Stimulated activated naive B cell treated with anti-CD40 and anti-IgM and Interleukin-4, amounts not matched to agents 10 μg/mL and 1 μg/mL and 100 μg/mL, for 72 hours (primary cell): ENCODE data around the gene NUP210L.
"Not testable (repeated sequence)": the region's sequence is repeated elsewhere in the genome, so short reads cannot be mapped to it uniquely, and the experiment has no call there.

Source experiments
- ATAC-seq, 2 donors: fragments of 150-1000 bp; cut with Tn5 transposase; replicated peaks; 2 replicates each; pipeline ENCODE4 v1.10.0; 2021; ENCODE audit warnings: moderate library complexity in 1 of 2
- DNase-seq: peaks from one replicate; pipeline ENCODE4 v3.0.0; 2021
- H3K27ac Mint-ChIP-seq: one replicate; pipeline ENCODE4 v1.8.0; 2022; ENCODE audit warnings: mild to moderate bottlenecking, mixed read lengths
- H3K27me3 Mint-ChIP-seq, 2 donors: one replicate each; pipeline ENCODE4 v1.8.0; 2022; ENCODE audit warnings: mixed read lengths in 2 of 2
- H3K36me3 Mint-ChIP-seq, 2 donors: one replicate each; pipeline ENCODE4 v1.8.0; 2022; ENCODE audit warnings: mixed read lengths in 2 of 2, mild to moderate bottlenecking in 1 of 2
- H3K4me1 Mint-ChIP-seq, 2 donors: one replicate each; pipeline ENCODE4 v1.8.0; 2022; ENCODE audit warnings: mixed read lengths in 2 of 2, mild to moderate bottlenecking in 1 of 2
- H3K4me3 Mint-ChIP-seq, 2 donors: one replicate each; pipeline ENCODE4 v1.8.0; 2022; ENCODE audit warnings: mild to moderate bottlenecking in 2 of 2, mixed read lengths in 2 of 2, moderate library complexity in 1 of 2
- H3K9me3 Mint-ChIP-seq, 2 donors: one replicate each; pipeline ENCODE4 v1.8.0; 2022; ENCODE audit warnings: mixed read lengths in 2 of 2, mild to moderate bottlenecking in 1 of 2

Gene NUP210L

GRCh38 chr1:154157520-154158306 is 2.8 kb upstream of the NUP210L start:
- Mint-ChIP-seq H3K9me3 (peaks cover 0 to 1% of the 10 kb centered on the region in 2 donors), H3K4me1 (peaks cover 25 to 28% of the 10 kb centered on the region in 2 donors), H3K4me3 (peak overlapping the region; percentile 69 to 73), H3K27ac (peak overlapping the region; percentile 89), H3K27me3 (no peaks in the 10 kb centered on the region), H3K36me3 (peaks cover 67 to 68% of the 10 kb centered on the region in 2 donors)
- DNase-seq (peak; percentile 6), ATAC-seq (peak; percentile 77)

DNA sequence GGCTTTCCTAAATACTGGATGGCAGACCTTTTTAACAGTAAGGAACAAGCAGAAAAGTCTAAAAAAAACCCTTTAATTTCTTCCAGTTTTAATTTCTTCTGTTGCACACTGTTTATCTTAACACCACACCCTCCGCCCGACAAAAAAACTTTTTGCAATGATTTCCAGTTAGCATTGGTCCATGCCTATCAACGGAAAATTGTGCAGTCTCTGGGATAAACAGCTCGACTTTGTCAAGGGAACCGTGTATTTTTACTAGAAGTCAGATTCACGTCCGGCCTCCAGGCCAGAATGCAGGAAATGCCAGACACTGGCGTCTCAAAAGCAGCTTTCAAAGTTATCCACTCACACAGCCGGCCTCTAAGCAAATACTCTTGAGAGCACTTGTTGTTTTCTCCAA is 378 bp upstream of the NUP210L start:
- peaks cover 25 to 28% of the 10 kb centered on the region in 2 donors for H3K4me1 Mint-ChIP-seq
- peaks cover 46 to 51% of the 10 kb centered on the region in 2 donors for H3K36me3 Mint-ChIP-seq

DNA sequence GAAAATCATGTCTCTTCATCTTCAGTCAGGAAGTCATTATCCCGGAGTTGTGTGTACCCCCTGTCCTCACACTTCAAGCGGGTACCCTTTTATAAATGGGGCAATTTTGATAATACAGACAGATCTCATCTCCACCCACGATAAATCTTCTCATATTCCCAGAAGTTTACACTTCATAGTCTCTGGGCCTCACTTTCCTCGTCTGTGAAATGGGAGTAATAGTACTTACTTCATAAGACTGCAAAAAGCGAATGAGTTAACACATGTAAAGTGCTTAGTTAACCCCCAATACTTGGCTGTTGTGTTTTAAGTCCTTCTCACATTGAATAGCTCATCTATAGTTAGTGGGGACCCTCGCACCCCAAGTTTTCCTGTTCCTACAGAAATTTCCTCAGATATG is 820 bp downstream of the NUP210L start:
- no peaks in the 10 kb centered on the region for H3K27me3 Mint-ChIP-seq
- no peak for DNase-seq
- H3K4me1 Mint-ChIP-seq: peaks cover 22 to 24% of the 10 kb centered on the region in 2 donors
- H3K9me3 Mint-ChIP-seq: peaks cover 0 to 1% of the 10 kb centered on the region in 2 donors
- peak overlapping the region; percentile 87 for H3K27ac Mint-ChIP-seq
- no peak overlapping the region for H3K4me3 Mint-ChIP-seq
- no peak for ATAC-seq
- peaks cover 37 to 41% of the 10 kb centered on the region in 2 donors for H3K36me3 Mint-ChIP-seq

More for the DNA sequence above, 378 bp upstream of the NUP210L start:
- H3K9me3 Mint-ChIP-seq: peaks cover 0 to 1% of the 10 kb centered on the region in 2 donors
- no peaks in the 10 kb centered on the region for H3K27me3 Mint-ChIP-seq
- DNase-seq (no peak), ATAC-seq (no peak)
- no peak overlapping the region for H3K27ac Mint-ChIP-seq
- no peak overlapping the region for H3K4me3 Mint-ChIP-seq

GRCh38 chr1:154151311-154151710 is 3.6 kb downstream of the NUP210L start:
- ATAC-seq (no peak), DNase-seq (no peak)
- Mint-ChIP-seq H3K4me1 (peaks cover 6 to 12% of the 10 kb centered on the region in 2 donors), H3K36me3 (peaks cover 14 to 18% of the 10 kb centered on the region in 2 donors), H3K4me3 (no peak overlapping the region), H3K27ac (no peak overlapping the region), H3K9me3 (no peaks in the 10 kb centered on the region), H3K27me3 (no peaks in the 10 kb centered on the region)

GRCh38 chr1:154148807-154149206 is 6.1 kb downstream of the NUP210L start:
- no peak overlapping the region for H3K27ac Mint-ChIP-seq
- H3K4me3 Mint-ChIP-seq: no peak overlapping the region
- H3K27me3 Mint-ChIP-seq: no peaks in the 10 kb centered on the region
- peaks cover 4 to 12% of the 10 kb centered on the region in 2 donors for H3K4me1 Mint-ChIP-seq
- ATAC-seq (peak; percentile 93 to 96), DNase-seq (no peak)
- H3K36me3 Mint-ChIP-seq: peaks cover 3 to 7% of the 10 kb centered on the region in 2 donors
- H3K9me3 Mint-ChIP-seq: no peaks in the 10 kb centered on the region

- not testable (repeated sequence) for H3K27me3 Mint-ChIP-seq, DNase-seq, ATAC-seq, H3K27ac Mint-ChIP-seq, H3K9me3 Mint-ChIP-seq, H3K36me3 Mint-ChIP-seq, H3K4me3 Mint-ChIP-seq
- H3K4me1 Mint-ChIP-seq: peaks cover 4 to 12% of the 10 kb centered on the region in 2 donors
Observed at GRCh38 chr1:154147505-154147904, 7.4 kb downstream of the NUP210L start.

- no peak overlapping the region for H3K4me3 Mint-ChIP-seq
- no peaks in the 10 kb centered on the region for H3K27me3 Mint-ChIP-seq
- DNase-seq (no peak), ATAC-seq (no peak)
- H3K27ac Mint-ChIP-seq: no peak overlapping the region
- H3K36me3 Mint-ChIP-seq: no peaks in the 10 kb centered on the region
- no peaks in the 10 kb centered on the region for H3K9me3 Mint-ChIP-seq
- H3K4me1 Mint-ChIP-seq: peaks cover 4 to 12% of the 10 kb centered on the region in 2 donors
Observed at GRCh38 chr1:154145986-154146385, 8.9 kb downstream of the NUP210L start.

- Mint-ChIP-seq H3K4me3 (no peak overlapping the region), H3K9me3 (no peaks in the 10 kb centered on the region), H3K27me3 (no peaks in the 10 kb centered on the region), H3K36me3 (no peaks in the 10 kb centered on the region), H3K4me1 (no peaks in the 10 kb centered on the region), H3K27ac (no peak overlapping the region)
- DNase-seq: no peak
- ATAC-seq: no peak
Observed at GRCh38 chr1:154142358-154142757, 12.5 kb downstream of the NUP210L start.

- Mint-ChIP-seq H3K27ac (no peak overlapping the region), H3K27me3 (no peaks in the 10 kb centered on the region), H3K9me3 (no peaks in the 10 kb centered on the region), H3K36me3 (no peaks in the 10 kb centered on the region), H3K4me3 (no peak overlapping the region), H3K4me1 (no peaks in the 10 kb centered on the region)
- ATAC-seq (no peak), DNase-seq (no peak)
Observed at GRCh38 chr1:154141240-154141639, 13.6 kb downstream of the NUP210L start.

GRCh38 chr1:154137888-154138287 is 17.0 kb downstream of the NUP210L start:
- Mint-ChIP-seq H3K9me3 (no peaks in the 10 kb centered on the region), H3K36me3 (no peaks in the 10 kb centered on the region), H3K4me3 (no peak overlapping the region), H3K4me1 (no peaks in the 10 kb centered on the region), H3K27ac (no peak overlapping the region), H3K27me3 (no peaks in the 10 kb centered on the region)
- ATAC-seq: no peak
- no peak for DNase-seq

DNA sequence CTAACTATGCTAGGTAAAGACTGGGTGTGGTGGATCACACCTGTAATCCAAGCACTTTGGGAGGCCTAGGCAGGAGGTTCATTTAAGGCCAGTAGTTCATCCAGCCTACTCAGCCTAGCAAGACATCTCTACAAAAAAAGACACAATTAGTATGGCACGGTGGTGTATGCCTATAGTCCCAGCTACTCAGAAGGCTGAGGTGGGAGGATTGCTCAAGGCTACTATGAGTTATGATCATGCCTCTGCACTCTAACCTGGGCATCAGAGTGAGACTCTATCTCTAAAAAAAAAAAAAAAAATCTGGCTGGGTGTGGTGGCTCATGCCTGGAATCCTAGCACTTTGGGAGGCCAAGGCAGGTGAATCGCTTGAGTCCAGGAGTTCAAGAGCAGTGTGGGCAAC is 21.6 kb downstream of the NUP210L start:
- Mint-ChIP-seq H3K9me3 (no peaks in the 10 kb centered on the region), H3K36me3 (no peaks in the 10 kb centered on the region), H3K27me3 (no peaks in the 10 kb centered on the region), H3K27ac (no peak overlapping the region), H3K4me3 (no peak overlapping the region), H3K4me1 (peaks cover 5 to 8% of the 10 kb centered on the region in 2 donors)
- DNase-seq: no peak
- ATAC-seq: no peak

DNA sequence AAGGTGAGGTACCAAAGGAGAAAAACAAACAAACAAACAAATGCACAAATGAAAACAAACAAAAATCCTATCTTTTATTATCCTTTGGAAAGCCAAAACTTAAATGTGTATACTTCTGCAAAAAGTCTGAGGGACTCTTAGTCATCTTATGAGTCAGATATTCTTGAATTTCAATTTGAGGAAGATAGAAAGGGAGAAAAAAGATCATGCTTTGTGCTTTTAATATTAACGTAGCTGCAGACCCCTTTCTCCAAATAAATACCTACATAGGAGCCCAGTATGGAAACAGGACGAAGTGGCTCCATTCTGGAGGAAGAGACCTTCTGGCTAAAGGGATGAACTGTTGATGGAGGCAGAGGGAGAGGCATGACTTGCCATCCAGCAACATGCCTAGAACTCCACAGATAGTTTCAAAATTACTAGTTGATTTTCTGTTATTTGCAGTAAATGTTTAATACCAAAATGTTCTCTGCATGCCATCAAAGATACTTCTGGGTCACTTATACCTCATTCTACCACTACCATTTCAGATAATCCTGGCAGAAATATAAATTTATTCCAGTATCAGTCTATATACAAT is 25.4 kb downstream of the NUP210L start:
- Mint-ChIP-seq H3K36me3 (peaks cover 0 to 4% of the 10 kb centered on the region in 2 donors), H3K4me1 (peaks cover 7 to 8% of the 10 kb centered on the region in 2 donors), H3K27ac (no peak overlapping the region), H3K4me3 (no peak overlapping the region), H3K27me3 (no peaks in the 10 kb centered on the region), H3K9me3 (peaks cover 2 to 4% of the 10 kb centered on the region in 2 donors)
- DNase-seq: no peak
- peak in 1 of 2 donors; percentile 50 for ATAC-seq

DNA sequence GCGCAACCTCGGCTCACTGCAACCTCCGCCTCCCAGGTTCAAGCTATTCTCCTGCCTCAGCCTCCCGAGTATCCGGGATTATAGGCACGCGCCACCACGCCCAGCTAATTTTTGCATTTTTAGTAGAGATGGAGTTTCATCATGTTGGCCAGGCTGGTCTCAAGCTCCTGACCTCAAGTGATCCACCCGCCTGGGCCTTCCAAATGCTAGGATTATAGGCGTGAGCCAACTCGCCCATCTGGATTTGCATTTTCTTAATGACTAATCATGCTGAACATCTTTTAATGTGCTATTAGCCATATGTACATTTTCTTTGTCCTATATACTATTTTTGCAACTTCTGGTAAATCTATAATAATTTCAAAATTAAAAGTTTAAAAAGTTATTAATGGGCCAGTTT is 31.7 kb downstream of the NUP210L start:
- H3K36me3 Mint-ChIP-seq, H3K27ac Mint-ChIP-seq, H3K4me3 Mint-ChIP-seq, H3K27me3 Mint-ChIP-seq, H3K4me1 Mint-ChIP-seq, H3K9me3 Mint-ChIP-seq, ATAC-seq, DNase-seq: not testable (repeated sequence)

- Mint-ChIP-seq H3K36me3 (no peaks in the 10 kb centered on the region), H3K4me3 (no peak overlapping the region), H3K9me3 (no peaks in the 10 kb centered on the region), H3K27me3 (no peaks in the 10 kb centered on the region), H3K27ac (no peak overlapping the region), H3K4me1 (no peaks in the 10 kb centered on the region)
- ATAC-seq: no peak
- DNase-seq: no peak
Observed at GRCh38 chr1:154117642-154118041, 37.2 kb downstream of the NUP210L start.

- Mint-ChIP-seq H3K36me3 (no peaks in the 10 kb centered on the region), H3K27me3 (no peaks in the 10 kb centered on the region), H3K4me1 (no peaks in the 10 kb centered on the region), H3K9me3 (no peaks in the 10 kb centered on the region), H3K4me3 (no peak overlapping the region), H3K27ac (no peak overlapping the region)
- DNase-seq (no peak), ATAC-seq (peak in 1 of 2 donors; percentile 41)
Observed at GRCh38 chr1:154115180-154115579, 39.7 kb downstream of the NUP210L start.
